Inferior parietal cortex (tissue), 1 donor: ENCODE results near the gene NEUROD2.

Experiments
- DNase-seq: peaks from one replicate; pipeline ENCODE4 v3.0.0-alpha.2; 2016; ENCODE audit errors: extremely low spot score

Gene NEUROD2

DNA sequence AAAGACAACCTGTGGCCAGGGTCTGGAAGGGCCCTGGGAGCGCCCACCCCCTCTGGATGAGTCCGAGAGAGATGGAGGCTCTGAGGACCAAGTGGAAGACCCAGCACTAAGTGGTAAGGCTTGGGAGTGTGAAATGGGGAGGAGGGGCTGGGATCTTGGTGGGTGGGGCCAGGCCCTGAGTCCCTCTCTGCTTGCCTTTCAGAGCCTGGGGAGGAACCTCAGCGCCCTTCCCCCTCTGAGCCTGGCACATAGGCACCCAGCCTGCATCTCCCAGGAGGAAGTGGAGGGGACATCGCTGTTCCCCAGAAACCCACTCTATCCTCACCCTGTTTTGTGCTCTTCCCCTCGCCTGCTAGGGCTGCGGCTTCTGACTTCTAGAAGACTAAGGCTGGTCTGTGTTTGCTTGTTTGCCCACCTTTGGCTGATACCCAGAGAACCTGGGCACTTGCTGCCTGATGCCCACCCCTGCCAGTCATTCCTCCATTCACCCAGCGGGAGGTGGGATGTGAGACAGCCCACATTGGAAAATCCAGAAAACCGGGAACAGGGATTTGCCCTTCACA is 28.0 kb upstream of the NEUROD2 start:
- no peak for DNase-seq

DNA sequence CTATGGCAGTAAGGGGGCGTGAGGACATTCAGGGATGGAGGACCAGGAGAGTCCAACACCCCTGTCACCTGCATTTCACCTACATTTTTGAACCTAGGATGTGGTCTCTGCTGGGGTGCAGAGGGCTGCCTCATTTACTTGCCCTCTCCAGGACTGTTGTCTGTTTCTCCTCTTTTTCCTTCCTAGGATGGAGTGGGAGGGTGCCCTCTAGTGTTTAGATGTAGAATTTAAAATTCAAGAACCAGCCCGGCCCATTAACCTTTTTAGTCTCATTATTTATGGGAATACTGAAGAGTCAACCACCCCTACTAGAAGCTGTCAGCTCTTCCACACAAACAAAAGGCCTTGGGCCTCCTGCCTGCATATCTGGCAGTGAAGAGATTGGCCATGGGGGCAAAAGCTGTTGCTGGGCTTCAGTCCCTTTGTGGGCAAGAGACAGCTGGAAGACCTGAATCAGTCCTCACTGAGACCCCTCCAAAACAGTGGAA is 26.7 kb upstream of the NEUROD2 start:
- peak; percentile 77 for DNase-seq

DNA sequence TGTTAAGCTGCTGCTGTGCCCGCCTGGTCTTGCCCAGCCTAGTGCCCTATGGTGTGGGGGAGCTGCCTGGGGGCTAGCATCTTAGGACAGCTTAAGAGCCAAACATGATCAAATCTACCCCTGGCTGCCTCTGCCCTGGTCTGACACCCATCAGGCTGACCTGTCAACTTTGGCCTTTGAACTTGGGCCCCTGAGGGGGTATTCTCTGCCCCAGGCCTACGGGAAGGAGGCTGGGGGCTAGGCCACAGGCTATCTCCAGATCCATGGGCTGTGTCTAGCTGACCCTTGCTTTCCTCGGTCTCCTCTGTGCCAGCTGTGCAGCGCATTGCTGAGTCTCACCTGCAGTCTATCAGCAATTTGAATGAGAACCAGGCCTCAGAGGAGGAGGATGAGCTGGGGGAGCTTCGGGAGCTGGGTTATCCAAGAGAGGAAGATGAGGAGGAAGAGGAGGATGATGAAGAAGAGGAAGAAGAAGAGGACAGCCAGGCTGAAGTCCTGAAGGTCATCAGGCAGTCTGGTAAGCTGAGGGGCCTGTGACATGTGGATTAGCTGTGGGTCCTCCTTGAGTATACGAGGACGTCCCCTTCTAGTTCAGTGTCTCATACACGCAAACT is 26.0 kb upstream of the NEUROD2 start:
- DNase-seq, result no peak

DNA sequence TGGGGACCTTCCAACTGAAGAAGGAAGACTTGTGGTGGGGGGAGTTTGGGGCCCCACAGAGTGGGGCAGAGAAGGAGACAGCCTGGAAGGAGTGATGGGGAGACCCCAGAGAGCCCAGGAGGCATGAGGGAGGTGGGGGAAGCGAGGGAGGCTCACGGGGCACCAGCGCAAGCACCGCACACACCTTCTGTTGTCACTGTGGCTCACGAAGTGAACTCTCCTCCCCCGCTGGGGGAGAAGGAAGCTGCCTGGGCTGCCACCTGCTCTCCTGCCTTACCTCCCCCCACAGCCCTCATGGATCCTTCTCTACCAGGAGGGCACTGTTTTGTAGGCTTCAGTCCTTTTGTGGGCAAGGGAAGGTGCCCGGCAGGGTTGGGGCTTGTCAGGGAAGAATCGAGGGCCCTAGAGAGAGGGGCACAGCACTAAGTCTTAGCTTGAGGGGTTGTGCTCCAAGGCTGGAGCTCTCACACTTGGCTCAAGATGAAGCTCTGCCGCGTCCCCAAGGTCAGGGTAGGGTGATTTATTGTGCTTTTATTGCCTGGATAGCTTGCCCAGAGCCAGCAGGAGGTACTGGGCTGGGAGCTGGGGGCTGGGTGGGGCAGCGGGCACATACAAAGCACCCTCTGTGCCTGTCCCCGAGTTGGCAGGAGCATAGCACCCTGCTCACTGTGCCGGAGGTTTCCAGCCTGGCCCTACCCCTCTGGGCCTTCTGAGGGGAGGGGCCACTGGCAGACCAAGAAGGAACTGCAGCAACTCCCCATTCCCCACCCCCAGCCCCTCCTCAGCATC is 24.6 kb upstream of the NEUROD2 start:
- DNase-seq, result no peak

DNA sequence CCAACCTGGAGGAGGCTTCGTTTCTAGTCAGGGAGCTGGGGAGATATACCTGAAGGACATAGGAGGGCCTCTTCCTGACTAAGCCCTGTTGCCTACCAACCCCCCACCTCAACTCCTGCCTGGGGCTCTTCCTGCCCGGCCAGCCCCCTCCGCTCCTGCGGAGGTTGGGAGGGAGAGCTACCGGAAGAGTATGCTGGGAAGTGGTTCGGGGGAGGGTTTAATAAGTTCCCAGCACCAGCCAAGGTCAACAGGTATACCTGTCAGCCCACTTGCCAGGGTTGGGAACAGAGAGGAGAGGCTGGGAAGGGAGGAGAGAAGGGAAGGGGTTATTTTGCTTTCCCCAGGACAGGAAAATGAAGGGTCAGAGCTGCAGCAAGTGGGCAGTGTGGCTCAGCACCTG is 23.7 kb upstream of the NEUROD2 start:
- no peak for DNase-seq

DNA sequence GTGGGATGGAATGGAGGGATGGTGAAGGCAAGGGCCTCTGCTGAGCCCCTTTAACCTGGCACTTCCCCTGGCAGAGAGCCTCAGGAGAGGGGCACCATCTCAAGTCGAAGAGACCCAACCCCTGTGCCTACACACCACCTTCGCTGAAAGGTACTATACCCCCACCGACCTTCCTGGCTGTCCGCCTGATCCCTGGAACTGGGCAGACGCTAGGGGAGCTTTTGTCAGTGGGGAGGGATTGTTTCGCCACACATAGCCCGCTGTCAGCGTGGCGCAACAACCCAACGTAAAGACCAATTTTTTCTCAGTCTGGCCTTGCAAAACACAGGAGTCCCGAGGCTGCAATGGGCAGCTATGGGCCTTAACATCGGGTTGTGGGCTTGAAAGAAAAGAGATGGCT is 22.2 kb upstream of the NEUROD2 start:
- no peak for DNase-seq

DNA sequence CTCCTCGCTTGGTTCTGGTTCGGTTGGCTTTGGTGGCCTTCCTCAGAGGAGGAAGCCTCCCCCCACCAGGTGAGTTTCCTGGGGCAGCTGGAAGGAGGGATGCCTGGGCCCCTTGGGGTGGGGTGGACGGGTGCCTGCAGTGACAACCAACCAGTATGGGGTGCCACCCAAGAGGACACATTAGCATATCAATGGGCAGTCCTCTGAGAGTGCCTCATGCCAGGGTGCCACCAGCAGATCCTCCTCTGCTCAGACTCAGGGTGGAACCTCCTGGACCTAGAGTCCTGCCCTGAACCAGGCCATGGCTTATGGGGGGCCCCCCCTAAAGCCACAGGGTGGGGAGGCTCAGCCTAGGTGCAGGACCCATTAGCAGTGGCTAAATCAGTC is 21.8 kb upstream of the NEUROD2 start:
- DNase-seq, result no peak

DNA sequence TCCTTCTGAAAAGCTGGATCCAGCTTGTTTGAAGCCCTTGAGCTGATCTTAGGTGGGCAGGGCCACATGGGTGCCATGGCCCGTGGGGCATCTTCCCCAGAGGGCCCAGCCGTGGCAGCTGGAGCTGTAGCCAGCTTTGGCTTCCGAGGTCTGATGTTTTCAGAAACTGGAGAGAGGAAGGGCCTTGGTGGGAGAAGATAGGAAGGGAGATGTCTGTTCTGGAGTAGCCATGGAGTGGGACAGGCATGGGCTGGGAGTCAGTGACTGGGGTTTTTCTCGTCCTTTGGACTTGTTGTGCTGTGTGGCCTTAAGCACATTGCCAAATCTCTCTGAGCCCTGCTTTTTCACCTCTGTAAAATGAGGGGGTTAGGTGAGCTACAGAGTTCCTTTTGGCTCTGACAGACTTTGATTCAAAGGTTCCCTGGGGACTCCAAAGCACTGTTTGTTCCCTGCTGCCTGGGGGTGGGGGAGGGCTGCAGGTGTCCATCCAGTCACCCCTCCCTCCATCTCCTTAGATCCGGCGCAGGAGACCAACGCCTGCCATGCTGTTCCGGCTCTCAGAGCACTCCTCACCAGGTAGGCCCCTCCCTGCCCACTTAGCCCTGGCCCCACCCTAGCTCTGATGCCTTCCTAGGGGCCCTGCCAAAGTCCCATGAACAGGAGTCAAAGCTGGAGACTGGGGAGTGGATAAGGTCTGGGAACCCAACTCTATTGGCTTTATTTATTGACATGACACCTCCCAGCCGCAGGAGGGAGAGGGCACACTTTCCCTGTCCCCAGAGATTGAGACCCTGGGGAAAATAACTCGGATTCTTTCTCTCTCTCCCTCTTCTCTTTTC is 21.2 kb upstream of the NEUROD2 start:
- DNase-seq, result no peak

DNA sequence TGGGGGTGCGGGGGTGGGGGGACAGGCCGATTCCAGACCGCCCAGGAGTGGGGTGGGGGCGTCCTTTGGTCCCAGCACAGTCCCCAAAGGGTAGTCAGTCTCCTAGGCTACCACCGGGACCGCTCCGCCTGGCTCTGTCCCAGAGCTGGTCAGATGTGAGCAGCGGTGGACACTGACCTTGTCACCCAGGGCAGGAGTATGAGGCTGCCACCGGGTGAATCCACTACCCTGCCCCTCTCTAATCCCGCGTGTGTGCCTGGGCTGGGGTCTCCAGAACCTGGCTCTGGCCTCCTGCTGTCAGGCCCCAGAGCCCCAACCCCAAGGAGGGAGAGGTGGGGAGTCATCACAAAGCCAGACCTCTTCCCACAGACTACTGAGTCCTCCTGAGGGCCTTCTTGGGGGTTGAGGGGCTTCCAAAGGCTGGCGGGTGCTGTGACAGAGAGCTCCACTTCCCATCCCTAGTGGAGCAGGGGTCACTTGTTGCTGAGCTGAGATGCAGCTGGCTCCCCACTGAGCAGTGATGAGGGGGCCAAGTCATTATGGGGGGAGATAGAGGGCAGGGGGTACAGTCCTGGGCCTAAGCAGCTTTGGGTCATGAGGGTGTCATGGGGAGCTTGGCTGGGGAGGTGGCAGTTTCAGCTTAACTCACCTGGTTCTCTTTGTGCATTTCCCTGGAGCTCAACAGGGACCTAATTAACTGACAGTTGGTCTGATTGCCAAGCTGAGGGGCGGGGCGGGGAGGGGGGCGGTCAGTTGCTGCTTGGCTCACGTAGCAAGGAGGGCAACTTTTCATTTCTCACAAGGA is 20.2 kb upstream of the NEUROD2 start:
- DNase-seq, result no peak

DNA sequence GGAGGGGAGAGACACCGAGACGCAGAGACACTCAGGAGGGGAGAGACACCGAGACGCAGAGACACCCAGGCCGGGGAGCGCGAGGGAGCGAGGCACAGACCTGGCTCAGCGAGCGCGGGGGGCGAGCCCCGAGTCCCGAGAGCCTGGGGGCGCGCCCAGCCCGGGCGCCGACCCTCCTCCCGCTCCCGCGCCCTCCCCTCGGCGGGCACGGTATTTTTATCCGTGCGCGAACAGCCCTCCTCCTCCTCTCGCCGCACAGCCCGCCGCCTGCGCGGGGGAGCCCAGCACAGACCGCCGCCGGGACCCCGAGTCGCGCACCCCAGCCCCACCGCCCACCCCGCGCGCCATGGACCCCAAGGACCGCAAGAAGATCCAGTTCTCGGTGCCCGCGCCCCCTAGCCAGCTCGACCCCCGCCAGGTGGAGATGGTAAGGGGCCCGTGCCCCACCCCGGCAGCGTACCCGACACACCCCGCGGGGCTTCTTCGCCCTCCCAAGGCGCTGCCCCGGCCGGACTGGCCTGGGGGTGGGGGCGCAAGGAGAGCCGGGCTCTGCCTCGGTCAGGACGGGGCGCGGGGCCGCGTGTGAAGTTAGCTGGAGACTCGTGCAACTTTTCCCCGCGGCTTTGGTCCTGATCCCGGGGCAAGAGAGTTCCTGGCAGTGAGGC is 19.5 kb upstream of the NEUROD2 start:
- no peak for DNase-seq

DNA sequence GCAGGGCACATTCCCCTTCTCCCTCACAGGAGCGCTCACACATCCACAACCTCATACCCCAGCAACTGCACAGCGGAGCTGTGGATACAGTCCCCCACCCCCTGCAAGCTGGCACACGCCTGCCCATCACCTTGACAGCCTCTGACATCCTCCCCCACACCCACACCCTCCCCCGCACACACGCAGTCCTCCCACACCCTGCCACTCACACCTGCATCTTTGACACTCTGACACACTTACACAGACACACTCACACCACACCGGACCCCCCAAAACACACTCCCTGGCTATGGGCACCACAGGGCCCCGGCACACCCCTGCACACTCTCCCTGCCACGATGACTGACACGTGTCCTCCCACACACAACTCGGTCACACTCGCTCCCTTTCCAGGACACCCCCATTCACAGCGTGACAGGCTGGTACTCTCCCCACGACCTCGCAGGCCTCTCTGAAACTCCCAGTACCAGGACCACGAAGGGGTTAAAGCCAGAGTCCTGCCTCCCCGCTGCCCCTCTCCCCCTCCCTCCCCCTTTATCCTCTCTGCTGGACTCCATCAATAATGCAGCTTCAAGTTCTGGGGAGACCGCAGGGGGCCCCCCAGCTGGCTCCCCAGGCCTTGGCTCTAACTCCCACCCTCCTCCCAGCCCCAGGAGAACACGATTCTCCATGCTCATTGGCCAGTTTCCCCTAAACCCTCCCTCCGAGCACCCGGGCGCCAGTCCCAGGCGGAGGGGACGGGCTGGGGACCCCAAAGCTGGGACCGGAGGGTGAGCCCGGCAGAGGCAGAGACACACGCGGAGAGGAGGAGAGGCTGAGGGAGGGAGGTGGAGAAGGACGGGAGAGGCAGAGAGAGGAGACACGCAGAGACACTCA is 18.7 kb upstream of the NEUROD2 start, which contains the start of gene PPP1R1B:
Gene PPP1R1B, plus strand, starts transcription at position 782 of the 876 bp plus-strand sequence. CDS start 441 bp downstream, outside the sequence.
- DNase-seq, result no peak

DNA sequence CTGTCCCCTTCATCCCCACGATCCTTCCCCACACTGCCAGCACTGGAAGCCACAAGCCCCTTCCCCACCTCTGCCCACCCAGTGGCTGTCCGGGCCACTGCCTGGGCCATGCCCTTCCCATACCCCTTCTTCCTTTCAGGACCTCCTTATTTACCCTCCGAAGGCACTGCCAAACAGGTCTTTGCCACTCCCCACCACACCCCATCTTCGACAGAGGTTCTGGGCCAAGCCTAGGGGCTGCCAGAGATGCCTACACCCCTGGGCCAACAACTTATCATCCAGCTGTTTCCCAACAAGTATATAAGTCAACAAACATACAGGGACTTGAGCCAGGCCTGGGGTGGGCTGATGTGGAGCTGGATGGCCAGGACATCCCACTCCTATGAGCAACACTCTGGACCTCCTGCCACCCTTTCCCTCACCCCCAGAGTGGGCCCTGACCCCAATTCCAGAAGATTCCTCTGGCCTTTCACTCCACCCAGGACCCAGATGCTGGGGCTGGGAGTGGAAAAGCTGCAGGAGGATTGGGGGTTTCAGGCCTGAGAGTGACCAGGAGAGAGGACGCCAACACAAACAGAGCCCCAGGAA is 17.6 kb upstream of the NEUROD2 start:
- DNase-seq, result no peak

DNA sequence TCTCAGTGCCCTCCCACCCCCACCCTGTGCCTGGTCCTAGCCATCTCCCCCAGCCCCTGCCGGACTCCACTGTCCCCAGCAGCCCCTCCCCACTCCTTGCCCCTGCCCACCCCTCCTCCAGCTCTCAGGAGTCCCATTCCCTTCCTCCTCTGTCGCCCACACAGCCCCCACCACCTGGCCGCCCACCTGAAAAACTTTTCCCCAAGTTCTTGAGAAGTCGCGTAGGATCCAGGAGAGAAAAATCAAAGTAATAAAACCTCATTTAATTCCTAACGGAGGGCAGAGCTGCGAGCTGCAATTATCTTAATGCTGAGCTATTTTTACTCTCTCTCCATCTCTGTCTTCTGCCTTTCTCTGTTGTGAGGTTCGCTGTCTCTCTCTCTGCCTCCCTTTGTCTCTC is 16.6 kb upstream of the NEUROD2 start:
- DNase-seq, result no peak

DNA sequence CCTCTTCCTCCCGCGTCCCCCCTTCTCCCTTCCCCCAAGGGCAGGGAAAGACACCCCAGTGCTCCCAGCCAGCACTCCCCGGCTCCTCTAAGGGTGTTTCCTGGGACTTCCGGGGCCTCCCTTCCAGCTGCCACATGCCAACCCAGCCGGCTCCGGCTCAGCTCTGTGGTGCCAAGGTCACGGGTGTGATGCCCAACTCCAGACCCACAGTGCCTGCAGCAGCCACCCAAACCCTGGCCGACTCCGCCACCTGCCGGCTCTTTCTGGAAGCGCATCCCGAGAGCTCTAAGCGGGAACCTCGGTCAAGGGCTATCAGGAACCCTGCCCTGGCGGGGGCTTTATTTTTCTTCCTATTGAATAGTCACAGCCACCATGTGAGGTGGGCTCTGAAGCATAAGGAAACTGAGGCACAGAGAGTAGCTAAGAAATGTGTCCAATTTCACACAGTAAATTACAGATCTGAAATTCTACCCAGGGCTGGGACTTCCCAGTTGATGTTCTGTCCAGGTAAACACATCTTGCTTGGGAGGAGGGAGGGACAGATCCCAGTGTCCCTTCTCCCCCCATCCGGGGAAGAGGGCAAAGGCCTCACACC is 15.7 kb upstream of the NEUROD2 start:
- peak; percentile 88 for DNase-seq

DNA sequence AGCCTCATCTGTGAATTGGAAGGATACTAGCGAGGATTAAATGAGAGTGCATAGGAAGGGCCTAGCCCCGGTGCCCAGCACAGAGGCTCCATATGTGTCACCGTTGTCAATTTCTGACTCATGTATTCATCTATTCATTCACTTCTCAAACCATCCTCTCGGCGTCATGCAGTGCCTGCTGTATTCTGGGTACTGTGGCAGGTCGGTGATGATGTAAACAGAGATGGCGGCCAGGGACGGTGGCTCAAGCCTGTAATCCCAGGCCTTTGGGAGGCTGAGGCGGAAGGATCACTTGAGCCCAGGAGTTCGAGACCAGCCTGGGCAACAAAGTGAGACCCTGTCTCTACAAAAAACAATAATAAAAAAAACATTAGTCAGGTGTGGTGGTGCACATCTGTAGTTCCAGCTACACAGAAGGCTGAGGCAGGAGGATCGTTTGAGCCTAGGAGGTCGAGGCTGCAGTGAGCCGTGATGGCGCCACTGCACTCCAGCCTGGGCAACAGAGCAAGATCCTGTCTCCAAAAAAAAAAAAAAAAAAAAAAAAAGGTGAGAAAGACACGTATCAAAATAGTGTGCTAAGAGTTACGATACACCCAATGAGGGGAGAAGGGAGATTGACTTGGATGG is 14.8 kb upstream of the NEUROD2 start:
- no peak for DNase-seq

DNA sequence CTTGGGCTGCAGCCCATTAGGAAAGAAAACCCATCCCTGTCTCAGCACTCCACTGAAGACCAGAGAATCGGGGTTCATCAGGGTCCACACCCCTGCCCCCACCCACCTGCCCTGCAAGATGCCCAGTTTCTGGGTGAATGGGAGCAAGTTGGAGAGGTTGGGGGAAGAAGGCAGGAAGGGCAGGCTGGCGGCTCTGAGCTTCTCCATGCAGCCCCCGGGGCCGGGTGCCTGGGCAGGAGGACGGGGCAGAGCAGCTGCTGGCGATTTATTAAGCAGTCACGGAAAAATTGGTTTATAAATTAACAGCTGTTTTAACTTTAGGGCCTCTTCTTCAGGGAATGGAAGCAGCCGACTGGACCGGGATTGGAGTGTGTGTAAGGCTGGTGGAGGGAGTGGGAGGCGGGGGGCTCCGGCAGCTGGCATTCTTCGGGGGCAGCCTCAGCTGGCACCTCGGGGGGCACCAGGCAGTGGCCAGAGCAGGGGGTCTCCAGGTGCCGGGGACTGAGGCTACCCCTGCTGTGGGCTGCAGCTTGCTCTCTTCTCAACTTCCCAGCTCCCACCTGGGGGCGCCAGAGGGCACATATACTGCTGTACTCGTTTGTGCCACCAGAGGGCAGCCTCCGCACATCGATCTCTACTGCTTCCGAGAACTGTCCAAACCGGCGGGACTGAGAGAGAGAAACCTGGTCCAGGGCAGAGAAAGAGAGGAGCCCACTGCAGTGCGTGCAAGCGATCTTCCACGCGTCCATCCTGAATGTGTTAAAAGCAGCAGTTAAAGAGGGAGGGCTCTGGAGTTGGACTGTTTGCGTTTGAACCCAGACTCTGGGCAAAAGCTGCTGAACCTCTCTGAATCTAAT is 14.0 kb upstream of the NEUROD2 start:
- DNase-seq, result peak; percentile 94

DNA sequence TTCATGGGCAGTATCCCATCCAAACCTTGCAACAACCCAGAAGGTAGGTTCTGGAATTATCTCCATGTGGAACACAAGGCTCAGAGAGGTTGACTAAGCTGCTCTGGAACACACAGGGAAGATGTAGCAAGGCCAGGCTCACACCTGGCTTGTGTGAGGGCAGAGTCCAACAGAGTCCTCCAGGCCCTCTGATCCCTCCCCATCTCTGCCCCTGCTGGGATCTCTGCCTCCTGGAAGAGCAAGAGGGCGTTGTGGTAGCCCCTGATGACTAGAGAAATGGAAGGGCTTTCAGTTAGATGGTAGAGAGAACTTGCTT is 12.0 kb upstream of the NEUROD2 start:
- DNase-seq, result no peak
